ENCODE data around the gene CIB4.

- TF ChIP-seq EZH2 (IDR thresholded peaks at IDR 0.05; ENCODE audit: borderline replicate concordance, low read depth, low read length, poor library complexity, severe bottlenecking) (no peak), CTCF (conservative IDR thresholded peaks at IDR 0.05; ENCODE audit: low read depth, low read length) (no peak)
These were observed 50.7 kb downstream of the CIB4 start for GRCh38 chr2:26590508-26590907.
